Measurements from ENCODE around the gene CDC25B.

CDC25B gene

DNA sequence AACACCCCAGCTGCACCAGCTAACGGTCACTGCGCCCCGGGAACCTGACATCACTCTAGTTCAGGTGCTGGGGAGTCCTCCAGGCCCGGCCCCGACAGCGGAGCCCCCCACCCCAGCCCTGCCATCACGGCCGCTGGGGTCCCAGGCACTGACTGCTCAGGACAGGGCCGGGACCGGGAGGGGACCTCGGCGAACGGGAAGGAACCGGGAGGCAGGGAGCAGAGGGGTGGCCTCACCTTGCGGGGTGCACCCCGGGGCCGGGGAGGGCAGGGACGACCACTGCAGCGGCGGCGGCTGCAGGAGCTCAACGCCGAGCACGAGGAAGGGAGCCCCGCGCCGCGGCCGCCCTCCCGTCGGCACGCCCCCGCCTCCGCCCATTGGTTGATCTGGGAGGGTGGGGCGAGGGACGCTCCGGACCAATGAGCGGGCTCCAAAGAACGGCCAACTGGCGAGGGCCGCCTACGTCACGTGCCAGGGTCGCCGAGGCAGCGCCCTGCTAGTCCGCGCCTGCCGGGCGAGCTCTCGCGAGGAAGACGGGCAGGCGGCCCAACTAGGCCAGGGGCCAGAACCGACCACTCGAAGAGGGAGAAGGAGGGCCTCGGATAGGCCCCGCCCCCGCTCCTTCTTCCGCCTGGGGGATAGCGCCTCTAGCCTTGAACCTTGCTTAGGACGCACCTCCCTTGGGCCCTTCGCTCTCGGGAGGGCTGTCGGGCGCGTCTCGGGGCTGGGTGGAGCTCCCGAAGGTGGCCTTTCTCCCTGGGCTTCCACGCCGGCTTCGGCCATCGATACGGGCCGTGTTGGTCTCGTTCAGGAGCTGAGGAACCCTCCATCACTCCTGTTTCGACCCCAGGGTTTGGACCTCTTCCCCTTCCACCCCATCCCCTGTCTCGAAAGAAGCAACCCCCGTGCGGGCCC, 28.4 kb upstream of the CDC25B start, which contains the start of gene ADISSP:
ADISSP (minus strand) TSS at position 327 of the 915 bp plus-strand sequence. CDS start 7,653 bp downstream, outside the sequence.
- no peaks in the 10 kb centered on the region for H3K36me3 ChIP-seq (ENCODE audit: control insufficient read depth in 1 of 2, insufficient read depth in 2 of 2, low read depth in 1 of 2, low read length in 2 of 2)
- no peaks in the 10 kb centered on the region for H3K9me3 ChIP-seq (ENCODE audit: control insufficient read depth, low read length)
- peaks cover 19% of the 10 kb centered on the region for H3K4me1 ChIP-seq (ENCODE audit: control insufficient read depth, insufficient read depth, low read depth, low read length)
- H3K4me3 ChIP-seq (ENCODE audit: insufficient read depth in 1 of 2, low read depth in 1 of 2, low read length in 2 of 2) = peak within 1 kb of the TSS; percentile 85 to 90
- peak within 1 kb of the TSS; percentile 43 to 75 for H3K23ac ChIP-seq (ENCODE audit: low read length in 2 of 2)
- H2BK15ac ChIP-seq (ENCODE audit: low read depth, poor library complexity, severe bottlenecking) = peak within 1 kb of the TSS; percentile 92
- peak within 1 kb of the TSS; percentile 98 for H4K8ac ChIP-seq (ENCODE audit: low read length)
- H2BK12ac ChIP-seq (ENCODE audit: low read length in 2 of 2) = peak within 1 kb of the TSS; percentile 44 to 67
- peak within 1 kb of the TSS; percentile 89 to 94 for H3K14ac ChIP-seq (ENCODE audit: low read length in 2 of 2)
- DNase-seq = peak; percentile 98
- H3K9ac ChIP-seq (ENCODE audit: low read length) = peak within 1 kb of the TSS; percentile 93
- H4K91ac ChIP-seq (ENCODE audit: low read length) = peak within 1 kb of the TSS; percentile 97
- peak within 1 kb of the TSS; percentile 68 for H2AK5ac ChIP-seq (ENCODE audit: low read length, severe bottlenecking)
- H3K79me1 ChIP-seq (replicated peaks; ENCODE audit: low read length, poor library complexity, severe bottlenecking) = peaks cover 34% of the 10 kb centered on the region
- peak within 1 kb of the TSS; percentile 83 to 85 for H3K18ac ChIP-seq (ENCODE audit: low read depth in 1 of 2, low read length in 2 of 2)
- H3K4ac ChIP-seq (ENCODE audit: low read depth in 1 of 2, low read length in 2 of 2) = peak within 1 kb of the TSS; percentile 65 to 91
- H2AFZ ChIP-seq (ENCODE audit: low read depth, low read length) = peak within 1 kb of the TSS; percentile 93
- H2BK120ac ChIP-seq (ENCODE audit: low read depth, low read length) = peak within 1 kb of the TSS; percentile 43
- no peaks in the 10 kb centered on the region for H3K27me3 ChIP-seq (ENCODE audit: control insufficient read depth in 1 of 2, insufficient read depth in 1 of 2, low read length in 2 of 2)
- peak within 1 kb of the TSS; percentile 99 for H3K4me2 ChIP-seq (ENCODE audit: low read length, poor library complexity, severe bottlenecking)
- H2BK5ac ChIP-seq (ENCODE audit: low read depth, low read length, poor library complexity, severe bottlenecking) = no peak within 1 kb of the TSS
- WGBS = under 1% methylated on average over 54 of the region's 80 CpGs
- H3K27ac ChIP-seq (ENCODE audit: low read length, poor library complexity, severe bottlenecking) = peak within 1 kb of the TSS; percentile 84

DNA sequence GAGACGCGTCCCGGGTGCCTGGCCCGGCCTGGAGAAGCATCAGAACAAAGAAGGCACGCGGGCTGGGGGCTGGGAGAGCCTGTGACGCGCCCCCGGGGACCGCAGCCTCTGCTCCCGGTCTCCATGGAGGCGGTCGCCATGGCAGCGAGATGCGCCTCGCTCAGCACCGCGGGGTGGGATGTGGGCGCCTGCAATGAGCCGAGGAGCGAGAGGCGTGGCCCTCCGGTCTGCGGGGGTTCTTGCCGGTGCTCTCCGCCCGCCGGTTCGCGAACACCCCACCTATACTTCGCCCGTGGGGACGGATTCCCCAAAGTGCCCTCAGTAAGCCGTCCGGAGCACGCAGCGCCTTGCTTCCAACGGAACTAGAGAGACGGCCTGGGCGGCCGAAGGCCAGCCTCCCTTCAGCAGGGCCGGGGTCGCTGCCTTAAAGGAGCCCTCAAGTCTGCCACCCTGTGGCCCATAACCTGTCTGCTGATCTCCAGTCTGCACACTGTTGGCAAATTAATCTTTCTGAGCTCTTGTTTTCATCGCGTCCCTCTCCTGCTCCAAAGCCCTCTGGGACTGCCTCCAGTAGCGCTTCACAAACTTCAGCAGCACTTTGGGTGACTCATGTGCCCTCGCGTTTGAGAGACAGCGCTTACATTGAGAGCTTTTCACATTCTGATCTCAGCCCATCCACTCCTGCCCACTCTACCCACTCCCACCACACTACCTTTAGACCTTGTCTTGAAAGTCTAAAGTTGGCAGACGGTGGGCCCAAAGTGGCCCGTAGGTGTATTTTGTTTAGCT, 27.6 kb upstream of the CDC25B start:
- peak overlapping the region in 1 of 2 experiments; percentile 6 for H2BK12ac ChIP-seq (ENCODE audit: low read length in 2 of 2)
- H3K4me3 ChIP-seq (ENCODE audit: insufficient read depth in 1 of 2, low read depth in 1 of 2, low read length in 2 of 2) = peak overlapping the region; percentile 69 to 90
- peak overlapping the region; percentile 98 for H4K8ac ChIP-seq (ENCODE audit: low read length)
- WGBS = under 1% methylated on average over 51 of the region's 51 CpGs
- H3K23ac ChIP-seq (ENCODE audit: low read length in 2 of 2) = peak overlapping the region in 1 of 2 experiments; percentile 27
- no peak overlapping the region for H3K14ac ChIP-seq (ENCODE audit: low read length in 2 of 2)
- no peaks in the 10 kb centered on the region for H3K27me3 ChIP-seq (ENCODE audit: control insufficient read depth in 1 of 2, insufficient read depth in 1 of 2, low read length in 2 of 2)
- H4K91ac ChIP-seq (ENCODE audit: low read length) = peak overlapping the region; percentile 97
- H3K4ac ChIP-seq (ENCODE audit: low read depth in 1 of 2, low read length in 2 of 2) = peak overlapping the region; percentile 64 to 91
- peak overlapping the region; percentile 91 for H3K4me2 ChIP-seq (ENCODE audit: low read length, poor library complexity, severe bottlenecking)
- peak overlapping the region; percentile 93 for H3K9ac ChIP-seq (ENCODE audit: low read length)
- H3K18ac ChIP-seq (ENCODE audit: low read depth in 1 of 2, low read length in 2 of 2) = peak overlapping the region; percentile 83 to 85
- peak; percentile 86 for DNase-seq
- H3K4me1 ChIP-seq (ENCODE audit: control insufficient read depth, insufficient read depth, low read depth, low read length) = peaks cover 19% of the 10 kb centered on the region
- peak overlapping the region; percentile 92 for H2BK15ac ChIP-seq (ENCODE audit: low read depth, poor library complexity, severe bottlenecking)
- H2AK5ac ChIP-seq (ENCODE audit: low read length, severe bottlenecking) = peak overlapping the region; percentile 68
- peak overlapping the region; percentile 84 for H3K27ac ChIP-seq (ENCODE audit: low read length, poor library complexity, severe bottlenecking)
- H3K9me3 ChIP-seq (ENCODE audit: control insufficient read depth, low read length) = no peaks in the 10 kb centered on the region
- H2BK120ac ChIP-seq (ENCODE audit: low read depth, low read length) = peak overlapping the region; percentile 43
- H2AFZ ChIP-seq (ENCODE audit: low read depth, low read length) = peak overlapping the region; percentile 46
- H3K36me3 ChIP-seq (ENCODE audit: control insufficient read depth in 1 of 2, insufficient read depth in 2 of 2, low read depth in 1 of 2, low read length in 2 of 2) = no peaks in the 10 kb centered on the region
- peaks cover 34% of the 10 kb centered on the region for H3K79me1 ChIP-seq (replicated peaks; ENCODE audit: low read length, poor library complexity, severe bottlenecking)
- no peak overlapping the region for H2BK5ac ChIP-seq (ENCODE audit: low read depth, low read length, poor library complexity, severe bottlenecking)

DNA sequence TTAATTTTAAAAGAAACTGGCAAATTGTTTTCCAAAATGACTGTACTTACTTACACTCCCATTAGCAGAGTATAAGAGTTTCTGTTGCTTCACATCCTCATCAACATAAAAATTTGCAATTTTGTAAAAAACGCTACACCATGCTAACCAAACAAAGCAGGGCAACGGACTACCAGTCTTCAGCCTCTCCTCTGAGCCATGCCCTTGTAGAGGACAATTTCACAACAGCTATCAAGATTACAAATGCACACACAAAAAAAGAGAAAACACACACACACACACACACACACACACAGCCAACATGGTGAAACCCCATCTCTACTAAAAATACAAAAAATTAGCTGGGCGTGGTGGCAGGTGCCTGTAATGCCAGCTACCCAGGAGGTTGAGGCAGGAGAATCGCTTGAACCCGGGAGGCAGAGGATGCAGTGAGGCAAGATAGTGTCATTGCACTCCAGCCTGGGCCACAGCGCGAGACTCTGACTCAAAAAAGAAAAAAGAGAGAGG, 24.5 kb upstream of the CDC25B start:
- no peak overlapping the region for H2BK12ac ChIP-seq (ENCODE audit: low read length in 2 of 2)
- no peaks in the 10 kb centered on the region for H3K36me3 ChIP-seq (ENCODE audit: control insufficient read depth in 1 of 2, insufficient read depth in 2 of 2, low read depth in 1 of 2, low read length in 2 of 2)
- H3K27me3 ChIP-seq (ENCODE audit: control insufficient read depth in 1 of 2, insufficient read depth in 1 of 2, low read length in 2 of 2) = no peaks in the 10 kb centered on the region
- H3K23ac ChIP-seq (ENCODE audit: low read length in 2 of 2) = no peak overlapping the region
- no peak overlapping the region for H3K4me2 ChIP-seq (ENCODE audit: low read length, poor library complexity, severe bottlenecking)
- no peak overlapping the region for H2AK5ac ChIP-seq (ENCODE audit: low read length, severe bottlenecking)
- H3K79me1 ChIP-seq (replicated peaks; ENCODE audit: low read length, poor library complexity, severe bottlenecking) = peaks cover 9% of the 10 kb centered on the region
- H3K4me1 ChIP-seq (ENCODE audit: control insufficient read depth, insufficient read depth, low read depth, low read length) = peaks cover 15% of the 10 kb centered on the region
- no peak overlapping the region for H3K4ac ChIP-seq (ENCODE audit: low read depth in 1 of 2, low read length in 2 of 2)
- no peak overlapping the region for H2BK5ac ChIP-seq (ENCODE audit: low read depth, low read length, poor library complexity, severe bottlenecking)
- H3K27ac ChIP-seq (ENCODE audit: low read length, poor library complexity, severe bottlenecking) = no peak overlapping the region
- H3K9ac ChIP-seq (ENCODE audit: low read length) = no peak overlapping the region
- H2BK15ac ChIP-seq (ENCODE audit: low read depth, poor library complexity, severe bottlenecking) = no peak overlapping the region
- no peak overlapping the region for H3K18ac ChIP-seq (ENCODE audit: low read depth in 1 of 2, low read length in 2 of 2)
- H3K4me3 ChIP-seq (ENCODE audit: insufficient read depth in 1 of 2, low read depth in 1 of 2, low read length in 2 of 2) = no peak overlapping the region
- H3K9me3 ChIP-seq (ENCODE audit: control insufficient read depth, low read length) = peaks cover 4% of the 10 kb centered on the region
- H2AFZ ChIP-seq (ENCODE audit: low read depth, low read length) = no peak overlapping the region
- WGBS = 80% methylated on average over 5 of the region's 7 CpGs
- no peak overlapping the region for H2BK120ac ChIP-seq (ENCODE audit: low read depth, low read length)
- no peak overlapping the region for H4K91ac ChIP-seq (ENCODE audit: low read length)
- no peak for DNase-seq
- no peak overlapping the region for H4K8ac ChIP-seq (ENCODE audit: low read length)
- H3K14ac ChIP-seq (ENCODE audit: low read length in 2 of 2) = no peak overlapping the region

All from mesenchymal stem cell (in vitro differentiated cells and primary cell).